Fibroblast of lung (primary cell): Measurements from ENCODE around the gene ZNF835. TPM values are rescaled to one million over a fixed set of nuclear protein-coding genes. Genes with fewer than 3 reads are reported as not detected.

Source experiments
- DNase-seq, 2 donors: peaks; one replicate each; pipeline versions ENCODE4 v3.0.0 to v3.0.0-alpha.2; 2010; ENCODE audit warnings: low read depth in 2 of 2
- H2AFZ ChIP-seq: 2 replicates; pipeline ENCODE4 v1.5.1; 2012; ENCODE audit warnings: low read length, control low read depth, inconsistent platforms
- H3K27ac ChIP-seq: 2 replicates; pipeline ENCODE4 v1.5.1; 2011; ENCODE audit warnings: low read length, control low read depth; ENCODE audit not compliant: insufficient read depth
- H3K27me3 ChIP-seq: 2 replicates; pipeline ENCODE4 v1.5.1; 2011; ENCODE audit warnings: mild to moderate bottlenecking, low read length; ENCODE audit not compliant: control insufficient read depth, insufficient read depth
- H3K36me3 ChIP-seq: 2 replicates; pipeline ENCODE4 v1.5.1; 2011; ENCODE audit warnings: low read length; ENCODE audit not compliant: control insufficient read depth, insufficient read depth
- H3K4me1 ChIP-seq: 2 replicates; pipeline ENCODE4 v1.5.1; 2011; ENCODE audit warnings: low read length; ENCODE audit not compliant: control insufficient read depth, insufficient read depth; ENCODE audit errors: extremely low read depth
- H3K4me2 ChIP-seq: 2 replicates; pipeline ENCODE4 v1.5.1; 2011; ENCODE audit warnings: low read length, control low read depth; ENCODE audit not compliant: insufficient read depth; ENCODE audit errors: extremely low read depth
- H3K4me3 ChIP-seq, 4 experiments: fragments of 200-600 bp in 1 of 4; sonication (generic) in 1 of 4; replicated peaks in 1 of 4; 2 replicates each; pipeline ENCODE4 v1.5.1; 2011 to 2016; ENCODE audit warnings: low read length in 4 of 4, low read depth in 3 of 4, mild to moderate bottlenecking in 3 of 4, control low read depth in 2 of 4, inconsistent platforms in 1 of 4, mixed read lengths in 1 of 4; ENCODE audit not compliant: insufficient read depth in 1 of 4; ENCODE audit errors: control extremely low read depth in 1 of 4
- H3K79me2 ChIP-seq: 2 replicates; pipeline ENCODE4 v1.5.1; 2012; ENCODE audit warnings: mild to moderate bottlenecking, low read length, inconsistent platforms; ENCODE audit not compliant: control insufficient read depth, insufficient read depth
- H3K9ac ChIP-seq: 2 replicates; pipeline ENCODE4 v1.5.1; 2011; ENCODE audit warnings: mild to moderate bottlenecking, low read length, control low read depth; ENCODE audit not compliant: insufficient read depth
- H3K9me3 ChIP-seq: 2 replicates; pipeline ENCODE4 v1.5.1; 2012; ENCODE audit warnings: low read depth, low read length; ENCODE audit not compliant: control insufficient read depth, insufficient read depth
- H4K20me1 ChIP-seq: 2 replicates; pipeline ENCODE4 v1.5.1; 2011; ENCODE audit warnings: low read length; ENCODE audit not compliant: control insufficient read depth, insufficient read depth; ENCODE audit errors: extremely low read depth
- EZH2 ChIP-seq: IDR thresholded peaks from 2 replicates; pipeline ENCODE4 v1.5.1; 2012; ENCODE audit warnings: low read length, control low read depth, mild to moderate bottlenecking; ENCODE audit errors: missing control alignments
- polyA plus RNA-seq, 2 donors: library from polyadenylated mRNA; depleted of rRNA in 1 of 2; stranded (reverse) in 1 of 2; unstranded in 1 of 2; fragments of >200 nt; gene quantifications; 2 replicates each; pipeline ENCODE4 v1.2.1, GENCODE V29; 2011 to 2012; ENCODE audit warnings: missing spikeins in 1 of 2
- total RNA-seq: library from RNA; depleted of rRNA; stranded (reverse); fragments of >200 nt; gene quantifications from 2 replicates; pipeline ENCODE4 v1.2.1, GENCODE V29; 2014
- TF ChIP-seq, protein P1 (sequence below), 2 donors: IDR thresholded peaks in 1 of 2; conservative IDR thresholded peaks in 1 of 2; 1 replicate in 1 of 2; 2 replicates in 1 of 2; pipeline ENCODE4 v1.5.1; 2011 to 2012; ENCODE audit warnings: low read length in 2 of 2, control low read depth in 1 of 2, inconsistent platforms in 1 of 2, low read depth in 1 of 2, mild to moderate bottlenecking in 1 of 2

ZNF835 gene
- total and polyA plus RNA-seq, 2 donors (not counting 1 experiment from before 2014, with no cell fraction given), result 3.6 TPM; not detected in 1

DNA sequence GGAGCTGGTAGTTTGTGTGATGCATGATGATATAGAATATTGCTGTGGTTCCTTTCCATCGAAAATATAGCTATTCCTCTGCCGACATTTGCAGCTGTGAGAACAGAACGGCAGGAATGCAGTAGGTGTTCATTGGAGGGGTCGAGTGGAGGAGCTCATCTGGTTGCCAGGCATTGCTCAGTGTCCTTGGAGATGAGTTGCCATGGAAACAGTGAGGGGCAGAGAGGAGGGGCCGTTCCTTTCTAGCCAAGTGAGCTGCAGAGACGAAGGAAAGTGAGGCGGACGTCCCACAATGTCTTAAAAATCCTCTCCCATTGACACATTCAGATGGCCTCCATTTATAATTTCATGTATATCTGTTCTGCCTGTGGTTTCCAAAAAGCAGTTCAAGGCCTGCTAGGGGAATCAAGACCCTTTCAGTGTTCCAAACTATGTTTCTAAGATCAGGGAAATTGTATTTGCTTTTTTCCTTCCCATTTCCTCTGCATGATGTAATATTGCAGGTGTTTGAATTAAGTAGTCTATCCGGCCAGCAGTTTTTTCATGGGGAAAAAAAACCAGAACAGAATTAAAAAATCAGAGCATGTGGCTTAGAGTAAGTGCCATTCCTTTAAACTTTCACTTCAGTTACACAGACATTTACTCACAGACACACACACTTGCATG lies 41.2 kb upstream of the ZNF835 start:
- Histone ChIP-seq H3K27ac (no peak overlapping the region), H3K79me2 (no peaks in the 10 kb centered on the region), H3K9me3 (no peaks in the 10 kb centered on the region), H3K27me3 (no peaks in the 10 kb centered on the region), H3K4me2 (no peak overlapping the region), H2AFZ (no peak overlapping the region), H3K9ac (no peak overlapping the region), H3K4me1 (no peaks in the 10 kb centered on the region), H4K20me1 (no peaks in the 10 kb centered on the region), H3K4me3 (no peak overlapping the region), H3K36me3 (no peaks in the 10 kb centered on the region)
- TF ChIP-seq EZH2, result no peak
- TF ChIP-seq, protein P1, sequence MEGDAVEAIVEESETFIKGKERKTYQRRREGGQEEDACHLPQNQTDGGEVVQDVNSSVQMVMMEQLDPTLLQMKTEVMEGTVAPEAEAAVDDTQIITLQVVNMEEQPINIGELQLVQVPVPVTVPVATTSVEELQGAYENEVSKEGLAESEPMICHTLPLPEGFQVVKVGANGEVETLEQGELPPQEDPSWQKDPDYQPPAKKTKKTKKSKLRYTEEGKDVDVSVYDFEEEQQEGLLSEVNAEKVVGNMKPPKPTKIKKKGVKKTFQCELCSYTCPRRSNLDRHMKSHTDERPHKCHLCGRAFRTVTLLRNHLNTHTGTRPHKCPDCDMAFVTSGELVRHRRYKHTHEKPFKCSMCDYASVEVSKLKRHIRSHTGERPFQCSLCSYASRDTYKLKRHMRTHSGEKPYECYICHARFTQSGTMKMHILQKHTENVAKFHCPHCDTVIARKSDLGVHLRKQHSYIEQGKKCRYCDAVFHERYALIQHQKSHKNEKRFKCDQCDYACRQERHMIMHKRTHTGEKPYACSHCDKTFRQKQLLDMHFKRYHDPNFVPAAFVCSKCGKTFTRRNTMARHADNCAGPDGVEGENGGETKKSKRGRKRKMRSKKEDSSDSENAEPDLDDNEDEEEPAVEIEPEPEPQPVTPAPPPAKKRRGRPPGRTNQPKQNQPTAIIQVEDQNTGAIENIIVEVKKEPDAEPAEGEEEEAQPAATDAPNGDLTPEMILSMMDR (conservative IDR thresholded peaks at IDR 0.05 in 1 of 2, IDR thresholded peaks at IDR 0.05 in 1 of 2; ENCODE audit: low read depth in 1 of 2, low read length in 2 of 2), result no peak
- DNase-seq, result no peak

DNA sequence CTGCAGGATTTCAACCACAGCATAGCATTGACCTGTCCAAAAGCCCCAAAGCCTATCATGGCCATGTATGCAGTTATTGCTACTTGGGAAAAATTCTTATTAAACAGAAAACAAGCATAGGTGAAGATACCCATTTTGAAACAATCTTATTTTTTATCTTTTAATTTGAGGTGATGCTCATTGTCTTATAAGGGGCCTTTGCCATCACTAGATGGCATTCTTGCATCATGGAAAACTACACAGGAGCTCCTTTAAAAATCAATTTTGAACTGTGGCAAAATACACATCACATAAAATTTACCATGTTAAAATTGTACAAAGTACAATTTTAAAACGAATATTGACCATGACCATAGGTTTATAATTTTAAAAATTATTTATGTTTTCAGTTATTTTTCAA lies 38.9 kb upstream of the ZNF835 start:
- H3K79me2 ChIP-seq, result no peaks in the 10 kb centered on the region
- H3K4me3 ChIP-seq, result no peak overlapping the region
- no peak for DNase-seq

DNA sequence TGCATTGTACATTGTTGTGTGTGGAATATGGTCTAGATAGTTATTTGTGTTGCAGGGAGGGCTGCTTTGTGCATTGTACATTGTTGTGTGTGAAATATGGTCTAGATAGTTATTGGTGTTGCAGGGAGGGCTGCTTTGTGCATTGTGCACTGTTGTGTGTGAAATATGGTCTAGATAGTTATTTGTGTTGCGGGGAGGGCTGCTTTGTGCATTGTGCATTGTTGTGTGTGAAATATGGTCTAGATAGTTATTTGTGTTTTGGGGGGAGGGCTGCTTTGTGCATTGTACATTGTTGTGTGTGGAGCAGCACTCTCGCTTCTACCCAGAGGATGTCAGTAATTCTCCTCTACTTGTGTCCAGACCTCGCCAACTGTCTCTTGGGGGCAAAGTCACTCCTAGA lies 36.3 kb upstream of the ZNF835 start:
- Histone ChIP-seq H3K4me1 (no peaks in the 10 kb centered on the region), H3K9me3 (no peaks in the 10 kb centered on the region), H3K27ac (no peak overlapping the region), H3K36me3 (no peaks in the 10 kb centered on the region), H4K20me1 (no peaks in the 10 kb centered on the region), H3K27me3 (no peaks in the 10 kb centered on the region), H3K4me2 (no peak overlapping the region), H3K9ac (no peak overlapping the region), H2AFZ (no peak overlapping the region), H3K79me2 (no peaks in the 10 kb centered on the region), H3K4me3 (no peak overlapping the region)
- no peak for DNase-seq
- TF ChIP-seq, protein P1 (conservative IDR thresholded peaks at IDR 0.05 in 1 of 2, IDR thresholded peaks at IDR 0.05 in 1 of 2; ENCODE audit: low read depth in 1 of 2, low read length in 2 of 2), result no peak
- TF ChIP-seq EZH2, result no peak

More for the DNA sequence above, 38.9 kb upstream of the ZNF835 start:
- no peaks in the 10 kb centered on the region for H3K27me3 ChIP-seq
- no peaks in the 10 kb centered on the region for H3K4me1 ChIP-seq
- H3K36me3 ChIP-seq, result no peaks in the 10 kb centered on the region
- TF ChIP-seq, protein P1 (conservative IDR thresholded peaks at IDR 0.05 in 1 of 2, IDR thresholded peaks at IDR 0.05 in 1 of 2; ENCODE audit: low read depth in 1 of 2, low read length in 2 of 2), result no peak
- no peak for TF ChIP-seq EZH2
- H3K9me3 ChIP-seq, result no peaks in the 10 kb centered on the region
- no peak overlapping the region for H3K4me2 ChIP-seq
- no peaks in the 10 kb centered on the region for H4K20me1 ChIP-seq
- H3K27ac ChIP-seq, result no peak overlapping the region
- no peak overlapping the region for H3K9ac ChIP-seq
- H2AFZ ChIP-seq, result no peak overlapping the region
